ENCODE measurements around the gene PRSS3.
A peak's percentile ranks its signal among the peaks of the same experiment; 100 is the strongest.
"Not testable (repeated sequence)": the region's sequence is repeated elsewhere in the genome, so short reads cannot be mapped to it uniquely, and the experiment has no call there.

The PRSS3 gene

GRCh38 chr9:33837138-33837537 is 41.8 kb downstream of the PRSS3 start:
- peak overlapping the region; percentile 85 for H3K27ac ChIP-seq
- POLR2A ChIA-PET (ENCODE audit: low non-redundant PET): no interaction called here
- DNase-seq (ENCODE audit: low spot score): no peak
- CTCF ChIA-PET: interaction anchor here (1.2 kb wide), 1 partner anchor 23 kb away, joined by 5 read pairs; no protein-coding TSS in a partner anchor
- TF ChIP-seq CTCF (conservative IDR thresholded peaks at IDR 0.05; ENCODE audit: low read depth): no peak

- H3K27ac ChIP-seq: no peak overlapping the region
- ChIA-PET POLR2A (ENCODE audit: low non-redundant PET) (no interaction called here), CTCF (interaction anchor here (0.6 to 0.7 kb wide), 2 partner anchors 12 to 52 kb away, joined by 3 to 4 read pairs; no protein-coding TSS in a partner anchor)
- no peak for DNase-seq (ENCODE audit: low spot score)
- TF ChIP-seq CTCF (conservative IDR thresholded peaks at IDR 0.05; ENCODE audit: low read depth): no peak
These were observed 45.0 kb downstream of the PRSS3 start for GRCh38 chr9:33840381-33840780.

GRCh38 chr9:33843312-33843961 is 48.1 kb downstream of the PRSS3 start:
- H3K27ac ChIP-seq: peak overlapping the region; percentile 41
- no peak for TF ChIP-seq CTCF (conservative IDR thresholded peaks at IDR 0.05; ENCODE audit: low read depth)
- DNase-seq (ENCODE audit: low spot score): no peak
- CTCF ChIA-PET: interaction anchor here (0.6 kb wide), 2 partner anchors 8 to 30 kb away, joined by 3 to 4 read pairs; no protein-coding TSS in a partner anchor
- POLR2A ChIA-PET (ENCODE audit: low non-redundant PET): no interaction called here

GRCh38 chr9:33846231-33846630 is 50.9 kb downstream of the PRSS3 start:
- CTCF ChIA-PET: interaction anchor here (0.7 kb wide), 1 partner anchor 19 kb away, joined by 5 read pairs; no protein-coding TSS in a partner anchor
- no peak for TF ChIP-seq CTCF (conservative IDR thresholded peaks at IDR 0.05; ENCODE audit: low read depth)
- no peak for DNase-seq (ENCODE audit: low spot score)
- H3K27ac ChIP-seq: peak overlapping the region; percentile 18
- POLR2A ChIA-PET (ENCODE audit: low non-redundant PET): no interaction called here

GRCh38 chr9:33847894-33848205 is 52.5 kb downstream of the PRSS3 start:
- CTCF ChIA-PET: interaction anchor here (0.6 to 1.3 kb wide), 5 partner anchors 28 to 209 kb away, joined by 3 to 9 read pairs (median 3); no protein-coding TSS in a partner anchor
- H3K27ac ChIP-seq; DNase-seq (ENCODE audit: low spot score): not testable (repeated sequence)
- POLR2A ChIA-PET (ENCODE audit: low non-redundant PET): interaction anchor here (0.6 to 0.7 kb wide), 2 partner anchors 27 to 34 kb away, joined by 3 to 11 read pairs; no protein-coding TSS in a partner anchor
